Limb (tissue), 2 donors: ENCODE results near the gene MTHFSD.

Experiments
- DNase-seq, 2 donors: peaks; one replicate each; pipeline ENCODE4 v3.0.0-alpha.2; 2016; ENCODE audit errors: extremely low spot score in 2 of 2

Gene MTHFSD

GRCh38 chr16:86570558-86571529, 15.8 kb upstream of the MTHFSD start:
- DNase-seq = no peak

- DNase-seq = no peak
These were observed 14.8 kb upstream of the MTHFSD start for GRCh38 chr16:86569701-86570447.

GRCh38 chr16:86568677-86569623, 13.9 kb upstream of the MTHFSD start:
- no peak for DNase-seq

GRCh38 chr16:86567701-86568581, 12.9 kb upstream of the MTHFSD start:
- DNase-seq = peak in 1 of 2 donors; percentile 59

GRCh38 chr16:86566966-86567700, 12.1 kb upstream of the MTHFSD start:
- peak in 1 of 2 donors; percentile 77 for DNase-seq

- peak; percentile 90 to 93 for DNase-seq
These were observed 11.5 kb upstream of the MTHFSD start, which contains the start of gene FOXC2 for GRCh38 chr16:86566601-86566965. TSS of gene FOXC2 (plus strand) at chr16:86566829. CDS start at chr16:86567336, 507 bp downstream.

- DNase-seq = no peak
These were observed 10.8 kb upstream of the MTHFSD start for GRCh38 chr16:86565644-86566511.

GRCh38 chr16:86565181-86565631, 10.2 kb upstream of the MTHFSD start:
- no peak for DNase-seq

- DNase-seq = peak; percentile 84 to 91
These were observed 8.7 kb upstream of the MTHFSD start for GRCh38 chr16:86563469-86564345.

GRCh38 chr16:86562356-86562755, 7.3 kb upstream of the MTHFSD start:
- no peak for DNase-seq

- DNase-seq = no peak
These were observed 4.8 kb upstream of the MTHFSD start for GRCh38 chr16:86559802-86560305.

- DNase-seq = no peak
These were observed 3.5 kb upstream of the MTHFSD start for GRCh38 chr16:86558355-86559193.

- DNase-seq = no peak
These were observed 2.6 kb upstream of the MTHFSD start for GRCh38 chr16:86557587-86557986.

GRCh38 chr16:86556576-86556975, 1.5 kb upstream of the MTHFSD start:
- no peak for DNase-seq

- DNase-seq = no peak
These were observed 655 bp upstream of the MTHFSD start for GRCh38 chr16:86555704-86556075.

- DNase-seq = no peak
These were observed 477 bp downstream of the MTHFSD start for GRCh38 chr16:86554599-86554916.

GRCh38 chr16:86553356-86553755, 1.7 kb downstream of the MTHFSD start:
- DNase-seq = no peak
